ENCODE results near the gene PLEKHO1.

PLEKHO1 gene

GRCh38 chr1:150150133-150151021 is 661 bp downstream of the PLEKHO1 start:
- peak in 1 of 2 donors; percentile 22 for DNase-seq

GRCh38 chr1:150151291-150152181 is 1.8 kb downstream of the PLEKHO1 start:
- DNase-seq: peak in 1 of 2 donors; percentile 76

- no peak for DNase-seq
Measured at GRCh38 chr1:150152182-150152536, 2.4 kb downstream of the PLEKHO1 start.

- DNase-seq: no peak
Measured at GRCh38 chr1:150152772-150153456, 3.2 kb downstream of the PLEKHO1 start.

GRCh38 chr1:150154143-150154542 is 4.4 kb downstream of the PLEKHO1 start:
- DNase-seq: no peak

GRCh38 chr1:150155413-150156071 is 5.8 kb downstream of the PLEKHO1 start:
- DNase-seq: no peak

GRCh38 chr1:150156868-150157603 is 7.3 kb downstream of the PLEKHO1 start:
- no peak for DNase-seq

- DNase-seq: peak in 1 of 2 donors; percentile 23
Measured at GRCh38 chr1:150159550-150159949, 9.8 kb downstream of the PLEKHO1 start.

GRCh38 chr1:150160964-150161621 is 11.4 kb downstream of the PLEKHO1 start:
- DNase-seq: no peak

- peak in 1 of 2 donors; percentile 19 for DNase-seq
Measured at GRCh38 chr1:150161747-150162581, 12.2 kb downstream of the PLEKHO1 start.

GRCh38 chr1:150162582-150162861 is 12.8 kb downstream of the PLEKHO1 start:
- no peak for DNase-seq

GRCh38 chr1:150162862-150163706 is 13.4 kb downstream of the PLEKHO1 start:
- DNase-seq: peak; percentile 29 to 95

GRCh38 chr1:150164224-150164623 is 14.5 kb downstream of the PLEKHO1 start:
- DNase-seq: no peak

GRCh38 chr1:150164779-150165178 is 15.1 kb downstream of the PLEKHO1 start:
- DNase-seq: no peak

- no peak for DNase-seq
Measured at GRCh38 chr1:150165622-150166612, 16.2 kb downstream of the PLEKHO1 start.

- DNase-seq: peak; percentile 3 to 15
Measured at GRCh38 chr1:150168960-150169601, 19.4 kb downstream of the PLEKHO1 start.

- no peak for DNase-seq
Measured at GRCh38 chr1:150171801-150172200, 22.1 kb downstream of the PLEKHO1 start.

- DNase-seq: no peak
Measured at GRCh38 chr1:150173141-150173585, 23.4 kb downstream of the PLEKHO1 start.

All from bone marrow (tissue), 2 donors.